Measurements from ENCODE around the gene EPHA1.

DNA sequence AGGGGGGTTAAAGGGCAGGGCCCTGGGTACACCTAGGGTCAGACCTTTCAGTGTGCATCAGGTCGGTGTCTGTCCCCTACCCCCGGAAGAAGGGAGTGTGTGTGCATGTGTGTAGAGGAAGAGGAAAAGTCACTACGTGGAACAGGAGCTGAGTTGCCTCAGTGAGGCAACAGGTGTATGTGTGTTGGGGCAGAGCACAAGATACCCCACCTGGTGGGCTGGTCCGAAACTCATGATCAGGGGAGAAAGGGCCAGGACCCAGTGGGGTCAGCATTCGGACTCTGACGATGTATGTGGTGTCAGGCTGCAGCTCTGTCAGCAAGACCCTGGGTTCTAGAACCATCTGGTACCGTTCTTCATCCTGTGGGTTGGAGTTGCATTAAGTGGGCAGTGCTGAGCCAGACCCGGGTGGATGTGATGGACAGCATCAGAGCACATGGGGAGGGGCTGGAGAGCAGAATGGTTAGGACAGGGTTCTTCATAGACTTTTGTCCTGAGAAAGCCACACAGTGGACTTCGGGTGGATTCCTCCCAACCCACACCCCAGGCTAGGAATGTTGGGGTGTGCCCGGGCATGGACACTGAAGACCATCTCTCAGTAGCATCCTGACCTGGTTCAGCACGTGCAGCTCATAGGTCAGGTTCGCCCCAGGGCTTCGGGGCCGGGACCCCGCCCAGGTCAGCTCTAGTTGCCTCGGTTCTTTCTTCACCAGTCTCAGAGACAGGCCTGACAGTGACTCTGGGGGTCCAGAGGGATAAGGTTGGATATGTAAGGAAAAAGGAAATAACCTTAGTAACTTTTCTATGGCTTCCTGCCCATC is 10.7 kb downstream of the EPHA1 start:
- TF ChIP-seq, protein P1, sequence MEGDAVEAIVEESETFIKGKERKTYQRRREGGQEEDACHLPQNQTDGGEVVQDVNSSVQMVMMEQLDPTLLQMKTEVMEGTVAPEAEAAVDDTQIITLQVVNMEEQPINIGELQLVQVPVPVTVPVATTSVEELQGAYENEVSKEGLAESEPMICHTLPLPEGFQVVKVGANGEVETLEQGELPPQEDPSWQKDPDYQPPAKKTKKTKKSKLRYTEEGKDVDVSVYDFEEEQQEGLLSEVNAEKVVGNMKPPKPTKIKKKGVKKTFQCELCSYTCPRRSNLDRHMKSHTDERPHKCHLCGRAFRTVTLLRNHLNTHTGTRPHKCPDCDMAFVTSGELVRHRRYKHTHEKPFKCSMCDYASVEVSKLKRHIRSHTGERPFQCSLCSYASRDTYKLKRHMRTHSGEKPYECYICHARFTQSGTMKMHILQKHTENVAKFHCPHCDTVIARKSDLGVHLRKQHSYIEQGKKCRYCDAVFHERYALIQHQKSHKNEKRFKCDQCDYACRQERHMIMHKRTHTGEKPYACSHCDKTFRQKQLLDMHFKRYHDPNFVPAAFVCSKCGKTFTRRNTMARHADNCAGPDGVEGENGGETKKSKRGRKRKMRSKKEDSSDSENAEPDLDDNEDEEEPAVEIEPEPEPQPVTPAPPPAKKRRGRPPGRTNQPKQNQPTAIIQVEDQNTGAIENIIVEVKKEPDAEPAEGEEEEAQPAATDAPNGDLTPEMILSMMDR (conservative IDR thresholded peaks at IDR 0.05; ENCODE audit: low read depth, low read length) = no peak
- TF ChIP-seq EZH2 (IDR thresholded peaks at IDR 0.05; ENCODE audit: borderline replicate concordance, low read depth, low read length, poor library complexity, severe bottlenecking) = no peak

All from A673 (cell line).